ENCODE data around the gene CAPN15. TPM values are rescaled to one million over a fixed set of nuclear protein-coding genes. Genes with fewer than 3 reads are reported as not detected.

Gene CAPN15
- total RNA-seq, 1 donor from 2014 or later, result 57.4 TPM

GRCh38 chr16:566475-567372 lies 39.2 kb downstream of the CAPN15 start, which contains the start of gene NHLRC4:
TSS of gene NHLRC4 (plus strand) at chr16:567005. CDS start at chr16:568048, 1,043 bp downstream.
- Mint-ChIP-seq H3K36me3 (ENCODE audit: insufficient read depth) (no peaks in the 10 kb centered on the region), H3K27me3 (peaks cover 9% of the 10 kb centered on the region), H3K9me3 (ENCODE audit: low read depth) (no peaks in the 10 kb centered on the region), H3K4me1 (ENCODE audit: low read depth) (peaks cover 19% of the 10 kb centered on the region), H3K27ac (no peak within 1 kb of the TSS), H3K4me3 (ENCODE audit: low read depth) (peak within 1 kb of the TSS; percentile 55)
- no peak for DNase-seq (ENCODE audit: low spot score, unreplicated experiment)
- no peak for TF ChIP-seq CTCF (IDR thresholded peaks at IDR 0.05; ENCODE audit: unreplicated experiment)

GRCh38 chr16:567373-568256 lies 40.1 kb downstream of the CAPN15 start:
- Mint-ChIP-seq H3K27ac (no peak overlapping the region), H3K27me3 (peaks cover 3% of the 10 kb centered on the region), H3K36me3 (ENCODE audit: insufficient read depth) (no peaks in the 10 kb centered on the region), H3K4me3 (ENCODE audit: low read depth) (peak overlapping the region; percentile 55), H3K9me3 (ENCODE audit: low read depth) (no peaks in the 10 kb centered on the region), H3K4me1 (ENCODE audit: low read depth) (peaks cover 20% of the 10 kb centered on the region)
- no peak for DNase-seq (ENCODE audit: low spot score, unreplicated experiment)
- no peak for TF ChIP-seq CTCF (IDR thresholded peaks at IDR 0.05; ENCODE audit: unreplicated experiment)

- no peak for DNase-seq (ENCODE audit: low spot score, unreplicated experiment)
- Mint-ChIP-seq H3K9me3 (ENCODE audit: low read depth) (no peaks in the 10 kb centered on the region), H3K27me3 (no peaks in the 10 kb centered on the region), H3K4me3 (ENCODE audit: low read depth) (peak overlapping the region; percentile 80), H3K4me1 (ENCODE audit: low read depth) (peaks cover 20% of the 10 kb centered on the region), H3K27ac (peak overlapping the region; percentile 77), H3K36me3 (ENCODE audit: insufficient read depth) (no peaks in the 10 kb centered on the region)
- no peak for TF ChIP-seq CTCF (IDR thresholded peaks at IDR 0.05; ENCODE audit: unreplicated experiment)
These were observed 41.1 kb downstream of the CAPN15 start for GRCh38 chr16:568401-569258.

GRCh38 chr16:569445-570254 lies 42.1 kb downstream of the CAPN15 start, which contains the start of gene PIGQ:
TSS of gene PIGQ (plus strand) at chr16:569968. CDS start at chr16:574075, 4,107 bp downstream.
- Mint-ChIP-seq H3K4me3 (ENCODE audit: low read depth) (peak within 1 kb of the TSS; percentile 83), H3K9me3 (ENCODE audit: low read depth) (no peaks in the 10 kb centered on the region), H3K27me3 (no peaks in the 10 kb centered on the region), H3K36me3 (ENCODE audit: insufficient read depth) (no peaks in the 10 kb centered on the region), H3K27ac (peak within 1 kb of the TSS; percentile 90), H3K4me1 (ENCODE audit: low read depth) (peaks cover 20% of the 10 kb centered on the region)
- TF ChIP-seq CTCF (IDR thresholded peaks at IDR 0.05; ENCODE audit: unreplicated experiment), result no peak
- DNase-seq (ENCODE audit: low spot score, unreplicated experiment), result peak; percentile 44

All from progenitor cell of endocrine pancreas (in vitro differentiated cells).